ENCODE results near the gene ANKS1B. TPM values are rescaled to one million over a fixed set of nuclear protein-coding genes. Genes with fewer than 3 reads are reported as not detected.
"Not testable (repeated sequence)": the region's sequence is repeated elsewhere in the genome, so short reads cannot be mapped to it uniquely, and the experiment has no call there.

Gene ANKS1B
- total RNA-seq, 1 experiment from 2014 or later: 18.8 TPM

- H3K27ac Mint-ChIP-seq (ENCODE audit: low read depth, unreplicated experiment): no peak overlapping the region
- no peak overlapping the region for H3K4me3 Mint-ChIP-seq (ENCODE audit: unreplicated experiment)
- no peaks in the 10 kb centered on the region for H3K36me3 Mint-ChIP-seq (ENCODE audit: insufficient read depth, unreplicated experiment)
- H3K27me3 Mint-ChIP-seq (ENCODE audit: insufficient read depth, unreplicated experiment): no peaks in the 10 kb centered on the region
- no peak for DNase-seq (ENCODE audit: unreplicated experiment)
- no peaks in the 10 kb centered on the region for H3K4me1 Mint-ChIP-seq (ENCODE audit: insufficient read depth, unreplicated experiment)
- H3K9me3 Mint-ChIP-seq (ENCODE audit: unreplicated experiment): peaks cover 6% of the 10 kb centered on the region
- ChIA-PET CTCF (no interaction called here), POLR2A (no interaction called here)
- TF ChIP-seq CTCF (IDR thresholded peaks at IDR 0.05; ENCODE audit: unreplicated experiment): no peak
- no TSS peak for BruUV-seq (replicated peaks)
- intact Hi-C loops (cut with micrococcal nuclease): no loop called here
Observed at GRCh38 chr12:99732131-99732530, 252.6 kb downstream of the ANKS1B start.

GRCh38 chr12:99722690-99723486, 261.8 kb downstream of the ANKS1B start:
- TF ChIP-seq CTCF (IDR thresholded peaks at IDR 0.05; ENCODE audit: unreplicated experiment): no peak
- H3K4me3 Mint-ChIP-seq (ENCODE audit: unreplicated experiment): no peak overlapping the region
- BruUV-seq (replicated peaks): no TSS peak
- ChIA-PET CTCF (interaction anchor here (0.7 to 0.8 kb wide), 4 partner anchors 11 to 660 kb away, joined by 3 to 4 read pairs (median 3); no protein-coding TSS in a partner anchor), POLR2A (no interaction called here)
- H3K4me1 Mint-ChIP-seq (ENCODE audit: insufficient read depth, unreplicated experiment): no peaks in the 10 kb centered on the region
- H3K27me3 Mint-ChIP-seq (ENCODE audit: insufficient read depth, unreplicated experiment): no peaks in the 10 kb centered on the region
- DNase-seq (ENCODE audit: unreplicated experiment): no peak
- H3K9me3 Mint-ChIP-seq (ENCODE audit: unreplicated experiment): peaks cover 7% of the 10 kb centered on the region
- no peaks in the 10 kb centered on the region for H3K36me3 Mint-ChIP-seq (ENCODE audit: insufficient read depth, unreplicated experiment)
- no peak overlapping the region for H3K27ac Mint-ChIP-seq (ENCODE audit: low read depth, unreplicated experiment)
- intact Hi-C loops (cut with micrococcal nuclease): no loop called here

GRCh38 chr12:99721715-99722275, 262.9 kb downstream of the ANKS1B start:
- peaks cover 7% of the 10 kb centered on the region for H3K9me3 Mint-ChIP-seq (ENCODE audit: unreplicated experiment)
- no TSS peak for BruUV-seq (replicated peaks)
- no peak overlapping the region for H3K27ac Mint-ChIP-seq (ENCODE audit: low read depth, unreplicated experiment)
- TF ChIP-seq CTCF (IDR thresholded peaks at IDR 0.05; ENCODE audit: unreplicated experiment): no peak
- no peaks in the 10 kb centered on the region for H3K36me3 Mint-ChIP-seq (ENCODE audit: insufficient read depth, unreplicated experiment)
- CTCF ChIA-PET: interaction anchor here (0.6 to 0.7 kb wide), 2 partner anchors 15 to 22 kb away, joined by 3 read pairs; no protein-coding TSS in a partner anchor
- H3K4me1 Mint-ChIP-seq (ENCODE audit: insufficient read depth, unreplicated experiment): no peaks in the 10 kb centered on the region
- intact Hi-C loops (cut with micrococcal nuclease): no loop called here
- no peak for DNase-seq (ENCODE audit: unreplicated experiment)
- POLR2A ChIA-PET: interaction anchor here (0.7 kb wide), 1 partner anchor 9 kb away, joined by 3 read pairs; no protein-coding TSS in a partner anchor
- no peaks in the 10 kb centered on the region for H3K27me3 Mint-ChIP-seq (ENCODE audit: insufficient read depth, unreplicated experiment)
- no peak overlapping the region for H3K4me3 Mint-ChIP-seq (ENCODE audit: unreplicated experiment)

- DNase-seq (ENCODE audit: unreplicated experiment); H3K4me1 Mint-ChIP-seq (ENCODE audit: insufficient read depth, unreplicated experiment); intact Hi-C loops (cut with micrococcal nuclease); H3K4me3 Mint-ChIP-seq (ENCODE audit: unreplicated experiment); H3K27me3 Mint-ChIP-seq (ENCODE audit: insufficient read depth, unreplicated experiment); H3K27ac Mint-ChIP-seq (ENCODE audit: low read depth, unreplicated experiment); H3K36me3 Mint-ChIP-seq (ENCODE audit: insufficient read depth, unreplicated experiment); BruUV-seq (replicated peaks); POLR2A ChIA-PET: not testable (repeated sequence)
- CTCF ChIA-PET: interaction anchor here (0.7 kb wide), 1 partner anchor 377 kb away, joined by 3 read pairs; no protein-coding TSS in a partner anchor
- peaks cover 22% of the 10 kb centered on the region for H3K9me3 Mint-ChIP-seq (ENCODE audit: unreplicated experiment)
Observed at GRCh38 chr12:99720083-99720465, 264.7 kb downstream of the ANKS1B start.

- H3K27ac Mint-ChIP-seq (ENCODE audit: low read depth, unreplicated experiment); H3K27me3 Mint-ChIP-seq (ENCODE audit: insufficient read depth, unreplicated experiment); DNase-seq (ENCODE audit: unreplicated experiment); H3K4me3 Mint-ChIP-seq (ENCODE audit: unreplicated experiment); H3K4me1 Mint-ChIP-seq (ENCODE audit: insufficient read depth, unreplicated experiment); BruUV-seq (replicated peaks); intact Hi-C loops (cut with micrococcal nuclease); POLR2A ChIA-PET; H3K36me3 Mint-ChIP-seq (ENCODE audit: insufficient read depth, unreplicated experiment): not testable (repeated sequence)
- H3K9me3 Mint-ChIP-seq (ENCODE audit: unreplicated experiment): peaks cover 22% of the 10 kb centered on the region
- CTCF ChIA-PET: interaction anchor here (0.7 kb wide), 1 partner anchor 377 kb away, joined by 3 read pairs; no protein-coding TSS in a partner anchor
Observed at GRCh38 chr12:99719411-99720082, 265.2 kb downstream of the ANKS1B start.

- POLR2A ChIA-PET; H3K4me1 Mint-ChIP-seq (ENCODE audit: insufficient read depth, unreplicated experiment); BruUV-seq (replicated peaks); H3K4me3 Mint-ChIP-seq (ENCODE audit: unreplicated experiment); H3K27me3 Mint-ChIP-seq (ENCODE audit: insufficient read depth, unreplicated experiment); H3K36me3 Mint-ChIP-seq (ENCODE audit: insufficient read depth, unreplicated experiment); DNase-seq (ENCODE audit: unreplicated experiment); CTCF ChIA-PET; intact Hi-C loops (cut with micrococcal nuclease): not testable (repeated sequence)
- peaks cover 15% of the 10 kb centered on the region for H3K9me3 Mint-ChIP-seq (ENCODE audit: unreplicated experiment)
- H3K27ac Mint-ChIP-seq (ENCODE audit: low read depth, unreplicated experiment): peak overlapping the region; percentile 8
Observed at GRCh38 chr12:99715841-99716510, 268.8 kb downstream of the ANKS1B start.

All from MCF 10A (cell line).